K562 (cell line): ENCODE measurements around the gene SPTA1. TPM values are rescaled to one million over a fixed set of nuclear protein-coding genes. Genes with fewer than 3 reads are reported as not detected.
"Not testable (repeated sequence)": the region's sequence is repeated elsewhere in the genome, so short reads cannot be mapped to it uniquely, and the experiment has no call there.

Source experiments
- ATAC-seq: fragments of 200-7000 bp; cut with Tn5 transposase; 3 replicates; pipeline ENCODE4 v1.9.1; 2020; ENCODE audit warnings: moderate library complexity
- BruUV-seq: library from RNA; stranded (reverse); fragments of 400-500 nt; replicated peaks from 2 replicates; lab custom pipeline; 2021; lab: Mats Ljungman, UMichigan
- CTCF ChIA-PET: fragments of 300-600 bp; formaldehyde crosslinking; extraction: SDS; loops from one replicate; lab custom pipeline; 2021; ENCODE audit warnings: low intra/inter-chr PET ratio; lab: Yijun Ruan, JAX
- POLR2A ChIA-PET: fragments of 300-600, 350-650 bp; sonication (Branson Sonifier 250); formaldehyde crosslinking; extraction: SDS; loops from one replicate; lab custom pipeline; 2021; ENCODE audit warnings: antibody characterized with exemption, inconsistent platforms; lab: Yijun Ruan, JAX
- DNase-seq, 4 experiments: peaks; one replicate each; pipeline versions ENCODE4 v3.0.0 to v3.0.0-alpha.2; 2011 to 2018; ENCODE audit warnings: low spot score in 3 of 4, mixed read lengths in 3 of 4; ENCODE audit errors: extremely low read depth in 1 of 4
- FAIRE-seq: peaks from 2 replicates; lab custom pipeline; 2011; peaks lifted over from hg19 to GRCh38; lab: Jason Lieb, UNC
- H2AFZ ChIP-seq: 2 replicates; pipeline ENCODE4 v1.6.0; 2011; ENCODE audit warnings: low read depth, low read length, control low read depth, inconsistent platforms
- H3K27ac ChIP-seq: fragments of 200-600 bp; 3 replicates; pipeline ENCODE4 v1.8.0; 2011; ENCODE audit warnings: low read depth, mild to moderate bottlenecking, control low read depth, inconsistent platforms, low read length, moderate library complexity, mixed read lengths; ENCODE audit errors: extremely low read depth
- H3K27me3 ChIP-seq, 2 experiments: fragments of 300-600 bp in 1 of 2; 2 replicates in 1 of 2; 3 replicates in 1 of 2; pipeline versions ENCODE4 v1.6.0 to v1.8.0; 2011; ENCODE audit warnings: inconsistent platforms in 2 of 2, low read length in 2 of 2, mild to moderate bottlenecking in 1 of 2, mixed read lengths in 1 of 2, moderate library complexity in 1 of 2; ENCODE audit not compliant: control insufficient read depth in 2 of 2, insufficient read depth in 2 of 2
- H3K36me3 ChIP-seq: fragments of 300-600 bp; 3 replicates; pipeline ENCODE4 v1.8.0; 2011; ENCODE audit warnings: mild to moderate bottlenecking, low read length, inconsistent platforms; ENCODE audit not compliant: control insufficient read depth, insufficient read depth
- H3K4me1 ChIP-seq, 2 experiments: fragments of 200-600 bp in 1 of 2; replicated peaks in 1 of 2; 2 replicates in 1 of 2; 3 replicates in 1 of 2; pipeline versions ENCODE4 v1.5.1 to v1.8.0; 2011; ENCODE audit warnings: inconsistent platforms in 2 of 2, low read length in 2 of 2, mild to moderate bottlenecking in 1 of 2, mixed read lengths in 1 of 2, moderate library complexity in 1 of 2; ENCODE audit not compliant: control insufficient read depth in 2 of 2, insufficient read depth in 2 of 2
- H3K4me2 ChIP-seq: 2 replicates; pipeline ENCODE4 v1.6.1; 2011; ENCODE audit warnings: low read length, control low read depth, inconsistent platforms, mixed read lengths; ENCODE audit not compliant: insufficient read depth
- H3K4me3 ChIP-seq: fragments of 200-600 bp; sonication (generic), shearing (Covaris generic); 2 replicates; pipeline ENCODE4 v1.5.1; 2016; ENCODE audit warnings: control low read depth, inconsistent platforms
- H3K79me2 ChIP-seq: fragments of 200-600 bp; 3 replicates; pipeline ENCODE4 v1.8.0; 2011; ENCODE audit warnings: low read length, inconsistent platforms; ENCODE audit not compliant: control insufficient read depth, insufficient read depth
- H3K9ac ChIP-seq, 2 experiments: 2 replicates each; pipeline versions ENCODE4 v1.6.0 to v1.6.1; 2011; ENCODE audit warnings: low read depth in 2 of 2, low read length in 2 of 2, control low read depth in 1 of 2, inconsistent platforms in 1 of 2, mild to moderate bottlenecking in 1 of 2, mixed read lengths in 1 of 2; ENCODE audit not compliant: insufficient read depth in 1 of 2
- H3K9me1 ChIP-seq: one replicate; pipeline ENCODE4 v1.6.0; 2011; ENCODE audit warnings: inconsistent platforms, mild to moderate bottlenecking, low read length, moderate library complexity; ENCODE audit not compliant: control insufficient read depth, insufficient read depth
- H3K9me3 ChIP-seq: replicated peaks from 2 replicates; pipeline ENCODE4 v1.5.1; 2011; ENCODE audit warnings: low read depth, low read length, inconsistent platforms; ENCODE audit not compliant: control insufficient read depth, insufficient read depth
- H4K20me1 ChIP-seq: replicated peaks from 2 replicates; pipeline ENCODE4 v1.6.1; 2011; ENCODE audit warnings: low read length, inconsistent platforms, mixed read lengths; ENCODE audit not compliant: control insufficient read depth, insufficient read depth
- ADNP ChIP-seq: fragments of 200-800 bp; sonication (Bioruptor generic); IDR thresholded peaks from 2 replicates; pipeline ENCODE4 v1.6.1; 2016; ENCODE audit warnings: missing genetic modification characterization, missing compliant biosample characterization
- BCOR ChIP-seq: fragments of 450-650 bp; IDR thresholded peaks from 2 replicates; pipeline ENCODE4 v1.6.1; 2016
- CHAMP1 ChIP-seq: fragments of 450-650 bp; IDR thresholded peaks from 2 replicates; pipeline ENCODE4 v1.6.1; 2016; ENCODE audit warnings: mild to moderate bottlenecking
- HDAC1 ChIP-seq, 2 experiments: fragments of 450-650 bp; IDR thresholded peaks; 2 replicates each; pipeline ENCODE4 v1.6.1; 2016 to 2017; ENCODE audit warnings: inconsistent platforms in 1 of 2, mild to moderate bottlenecking in 1 of 2, moderate library complexity in 1 of 2
- HDAC2 ChIP-seq: fragments of 450-650 bp; IDR thresholded peaks from 2 replicates; pipeline ENCODE4 v1.6.1; 2016; ENCODE audit warnings: mild to moderate bottlenecking
- KDM1A ChIP-seq, 2 experiments: fragments of 450-650 bp; IDR thresholded peaks; 2 replicates each; pipeline ENCODE4 v1.6.1; 2016; ENCODE audit warnings: mild to moderate bottlenecking in 2 of 2
- ZNF146 ChIP-seq: IDR thresholded peaks from one replicate; pipeline ENCODE4 v1.6.1; 2018; ENCODE audit warnings: missing compliant biosample characterization; ENCODE audit not compliant: unreplicated experiment
- WGBS: fragments of 100-300 bp; shearing (Covaris generic); methylation state at CpG from one replicate; pipeline ENCODE4 v1.1.6; 2016; ENCODE audit warnings: low coverage, mixed read lengths; ENCODE audit not compliant: insufficient coverage; ENCODE audit errors: missing lambda C conversion rate; 5-methylcytosine and 5-hydroxymethylcytosine counted together
- in situ Hi-C: fragments of 300-500 bp; cut with MboI; formaldehyde crosslinking; loops from 4 replicates; pipeline ENCODE4 v1.15.0; 2018; ENCODE audit warnings: inconsistent platforms, mixed read lengths
- intact Hi-C: fragments of 100-400 bp; cut with micrococcal nuclease; formaldehyde crosslinking; loops from 2 replicates; pipeline ENCODE4 v1.14.2; 2022
- polyA plus RNA-seq, 8 experiments: library from polyadenylated mRNA; depleted of rRNA in 4 of 8; stranded (reverse) in 5 of 8; unstranded in 3 of 8; fragments of >200 nt; fragmentation: Nextera tagmentation in 2 of 8; fragmentation: Illumina TruSeq in 1 of 8; extraction: Ambion mirVana in 2 of 8; extraction: Trizol in 1 of 8; gene quantifications; 2 replicates each; pipeline versions ENCODE4 v1.2.1 to v1.2.3, GENCODE V29; 2011 to 2014; ENCODE audit warnings: inconsistent platforms in 1 of 8, missing spikeins in 1 of 8
- total RNA-seq, 7 experiments: library from RNA; depleted of rRNA in 6 of 7; stranded (reverse); fragments of >200 nt in 6 of 7; fragmentation: Illumina TruSeq in 2 of 7; extraction: Trizol in 2 of 7; gene quantifications; 2 replicates each; pipeline versions ENCODE4 v1.2.1 to v1.2.3, GENCODE V29; 2011 to 2021; ENCODE audit warnings: low replicate concordance in 1 of 7

SPTA1 gene
- total and polyA plus RNA-seq, 9 of the 15 experiments (the other 6 are each of a cell fraction or from before 2014, with no cell fraction given) = 11.0 to 62.1 (median 45.9) TPM

DNA sequence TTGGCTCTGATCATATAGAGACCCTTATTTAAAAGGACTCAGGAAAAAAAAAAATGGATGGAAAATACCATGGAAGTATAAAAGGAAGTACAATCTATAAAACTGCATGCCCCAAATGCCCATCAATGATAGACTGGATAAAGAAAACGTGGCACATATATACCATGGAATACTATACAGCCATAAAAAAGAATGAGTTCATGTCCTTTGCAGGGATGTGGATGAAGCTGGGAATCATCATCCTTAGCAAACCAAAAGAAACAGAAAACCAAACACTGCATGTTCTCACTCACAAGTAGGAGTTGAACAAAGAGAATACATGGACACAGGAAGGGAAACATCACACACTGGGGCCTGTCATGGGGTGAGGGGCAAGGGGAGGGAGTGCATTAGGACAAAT lies 4.6 kb upstream of the SPTA1 start:
- H3K36me3 ChIP-seq, in situ Hi-C loops, CTCF ChIA-PET, BruUV-seq, H3K9me1 ChIP-seq, FAIRE-seq, H2AFZ ChIP-seq, H3K27ac ChIP-seq, H3K4me2 ChIP-seq, intact Hi-C loops, H3K9ac ChIP-seq, H3K79me2 ChIP-seq, DNase-seq, H3K9me3 ChIP-seq, H3K4me3 ChIP-seq, POLR2A ChIA-PET, ATAC-seq, H4K20me1 ChIP-seq, H3K27me3 ChIP-seq: not testable (repeated sequence)
- H3K4me1 ChIP-seq = peaks cover 5 to 18% of the 10 kb centered on the region in 2 experiments; a peak in 4 of 5 replicates
- 9% methylated on average over 1 of the region's 1 CpG for WGBS
- peak; percentile 37; the same call in 1 of the 2 replicates for TF ChIP-seq CHAMP1
- TF ChIP-seq ZNF146 (CRISPR knock-in tag) = peak; percentile 96
- 0 out of 4 replicates have a peak, but pooled peaks of 1 of the 2 experiments have one; percentile 30 for TF ChIP-seq HDAC1 (IDR thresholded peaks at IDR 0.05)
- peak; percentile 89 for TF ChIP-seq BCOR
- 0 out of 2 replicates have a peak, but pooled peaks have one; percentile 26 for TF ChIP-seq ADNP (tag)
- TF ChIP-seq KDM1A (IDR thresholded peaks at IDR 0.05) = peak in 1 of 2 experiments; percentile 72; a peak in 2 of 4 replicates
- peak; percentile 35; the same call in 1 of the 2 replicates for TF ChIP-seq HDAC2
